K562 (cell line): ENCODE measurements around the gene CCDC116. TPM values are rescaled to one million over a fixed set of nuclear protein-coding genes. Genes with fewer than 3 reads are reported as not detected.

Source experiments
- ATAC-seq: fragments of 200-7000 bp; cut with Tn5 transposase; 3 replicates; pipeline ENCODE4 v1.9.1; 2020; ENCODE audit warnings: moderate library complexity
- BruUV-seq: library from RNA; stranded (reverse); fragments of 400-500 nt; replicated peaks from 2 replicates; lab custom pipeline; 2021; lab: Mats Ljungman, UMichigan
- CTCF ChIA-PET: fragments of 300-600 bp; formaldehyde crosslinking; extraction: SDS; loops from one replicate; lab custom pipeline; 2021; ENCODE audit warnings: low intra/inter-chr PET ratio; lab: Yijun Ruan, JAX
- POLR2A ChIA-PET: fragments of 300-600, 350-650 bp; sonication (Branson Sonifier 250); formaldehyde crosslinking; extraction: SDS; loops from one replicate; lab custom pipeline; 2021; ENCODE audit warnings: antibody characterized with exemption, inconsistent platforms; lab: Yijun Ruan, JAX
- DNase-seq, 4 experiments: peaks; one replicate each; pipeline versions ENCODE4 v3.0.0 to v3.0.0-alpha.2; 2011 to 2018; ENCODE audit warnings: low spot score in 3 of 4, mixed read lengths in 3 of 4; ENCODE audit errors: extremely low read depth in 1 of 4
- FAIRE-seq: peaks from 2 replicates; lab custom pipeline; 2011; peaks lifted over from hg19 to GRCh38; lab: Jason Lieb, UNC
- H2AFZ ChIP-seq: 2 replicates; pipeline ENCODE4 v1.6.0; 2011; ENCODE audit warnings: low read depth, low read length, control low read depth, inconsistent platforms
- H3K27ac ChIP-seq: fragments of 200-600 bp; 3 replicates; pipeline ENCODE4 v1.8.0; 2011; ENCODE audit warnings: low read depth, mild to moderate bottlenecking, control low read depth, inconsistent platforms, low read length, moderate library complexity, mixed read lengths; ENCODE audit errors: extremely low read depth
- H3K27me3 ChIP-seq, 2 experiments: fragments of 300-600 bp in 1 of 2; 2 replicates in 1 of 2; 3 replicates in 1 of 2; pipeline versions ENCODE4 v1.6.0 to v1.8.0; 2011; ENCODE audit warnings: inconsistent platforms in 2 of 2, low read length in 2 of 2, mild to moderate bottlenecking in 1 of 2, mixed read lengths in 1 of 2, moderate library complexity in 1 of 2; ENCODE audit not compliant: control insufficient read depth in 2 of 2, insufficient read depth in 2 of 2
- H3K36me3 ChIP-seq: fragments of 300-600 bp; 3 replicates; pipeline ENCODE4 v1.8.0; 2011; ENCODE audit warnings: mild to moderate bottlenecking, low read length, inconsistent platforms; ENCODE audit not compliant: control insufficient read depth, insufficient read depth
- H3K4me1 ChIP-seq, 2 experiments: fragments of 200-600 bp in 1 of 2; replicated peaks in 1 of 2; 2 replicates in 1 of 2; 3 replicates in 1 of 2; pipeline versions ENCODE4 v1.5.1 to v1.8.0; 2011; ENCODE audit warnings: inconsistent platforms in 2 of 2, low read length in 2 of 2, mild to moderate bottlenecking in 1 of 2, mixed read lengths in 1 of 2, moderate library complexity in 1 of 2; ENCODE audit not compliant: control insufficient read depth in 2 of 2, insufficient read depth in 2 of 2
- H3K4me2 ChIP-seq: 2 replicates; pipeline ENCODE4 v1.6.1; 2011; ENCODE audit warnings: low read length, control low read depth, inconsistent platforms, mixed read lengths; ENCODE audit not compliant: insufficient read depth
- H3K4me3 ChIP-seq: fragments of 200-600 bp; sonication (generic), shearing (Covaris generic); 2 replicates; pipeline ENCODE4 v1.5.1; 2016; ENCODE audit warnings: control low read depth, inconsistent platforms
- H3K79me2 ChIP-seq: fragments of 200-600 bp; 3 replicates; pipeline ENCODE4 v1.8.0; 2011; ENCODE audit warnings: low read length, inconsistent platforms; ENCODE audit not compliant: control insufficient read depth, insufficient read depth
- H3K9ac ChIP-seq, 2 experiments: 2 replicates each; pipeline versions ENCODE4 v1.6.0 to v1.6.1; 2011; ENCODE audit warnings: low read depth in 2 of 2, low read length in 2 of 2, control low read depth in 1 of 2, inconsistent platforms in 1 of 2, mild to moderate bottlenecking in 1 of 2, mixed read lengths in 1 of 2; ENCODE audit not compliant: insufficient read depth in 1 of 2
- H3K9me1 ChIP-seq: one replicate; pipeline ENCODE4 v1.6.0; 2011; ENCODE audit warnings: inconsistent platforms, mild to moderate bottlenecking, low read length, moderate library complexity; ENCODE audit not compliant: control insufficient read depth, insufficient read depth
- H3K9me3 ChIP-seq: replicated peaks from 2 replicates; pipeline ENCODE4 v1.5.1; 2011; ENCODE audit warnings: low read depth, low read length, inconsistent platforms; ENCODE audit not compliant: control insufficient read depth, insufficient read depth
- H4K20me1 ChIP-seq: replicated peaks from 2 replicates; pipeline ENCODE4 v1.6.1; 2011; ENCODE audit warnings: low read length, inconsistent platforms, mixed read lengths; ENCODE audit not compliant: control insufficient read depth, insufficient read depth
- COPS2 ChIP-seq: fragments of 450-650 bp; conservative IDR thresholded peaks from 2 replicates; pipeline ENCODE4 v1.6.1; 2016; ENCODE audit warnings: mild to moderate bottlenecking, moderate library complexity
- FOXO4 ChIP-seq: fragments of 450-650 bp; formaldehyde crosslinking; IDR thresholded peaks from 2 replicates; pipeline ENCODE4 v1.4.0; 2020; ENCODE audit warnings: mild to moderate bottlenecking, moderate library complexity
- NFE2 ChIP-seq: IDR thresholded peaks from 2 replicates; pipeline ENCODE4 v1.6.1; 2014; ENCODE audit warnings: antibody characterized with exemption, low read depth
- POLR2A ChIP-seq: fragments of 450-650 bp; conservative IDR thresholded peaks from 2 replicates; pipeline ENCODE4 v1.6.1; 2016
- RB1 ChIP-seq: fragments of 450-650 bp; IDR thresholded peaks from 2 replicates; pipeline ENCODE4 v1.6.1; 2017; ENCODE audit warnings: low read depth, mild to moderate bottlenecking
- THAP12 ChIP-seq: fragments of 250-450 bp; sonication (Bioruptor Pico); IDR thresholded peaks from 2 replicates; pipeline ENCODE4 v1.9.0; 2021; ENCODE audit warnings: mild to moderate bottlenecking, inconsistent platforms
- ZBTB26 ChIP-seq: fragments of 450-650 bp; formaldehyde crosslinking; IDR thresholded peaks from 2 replicates; pipeline ENCODE4 v1.4.0; 2022; ENCODE audit warnings: missing genetic modification characterization
- ZNF212 ChIP-seq: fragments of 450-650 bp; formaldehyde crosslinking; IDR thresholded peaks from 2 replicates; pipeline ENCODE4 v1.4.0; 2020; ENCODE audit warnings: mild to moderate bottlenecking
- ZNF584 ChIP-seq: fragments of 200-800 bp; sonication (Bioruptor generic); IDR thresholded peaks from 2 replicates; pipeline ENCODE4 v1.6.1; 2016; ENCODE audit warnings: low read depth, mild to moderate bottlenecking, missing genetic modification characterization, missing compliant biosample characterization
- ZNF609 ChIP-seq: sonication (generic); formaldehyde crosslinking; IDR thresholded peaks from 2 replicates; pipeline ENCODE4 v1.8.1; 2023; ENCODE audit warnings: missing genetic modification reagents, mild to moderate bottlenecking, borderline replicate concordance
- ZNF668 ChIP-seq: fragments of 250-450 bp; sonication (Bioruptor Pico); IDR thresholded peaks from 2 replicates; pipeline ENCODE4 v1.8.0; 2022; ENCODE audit warnings: mild to moderate bottlenecking, inconsistent platforms
- whole genome bisulfite sequencing: fragments of 100-300 bp; shearing (Covaris generic); methylation state at CpG from one replicate; pipeline ENCODE4 v1.1.6; 2016; ENCODE audit warnings: low coverage, mixed read lengths; ENCODE audit not compliant: insufficient coverage; ENCODE audit errors: missing lambda C conversion rate; 5-methylcytosine and 5-hydroxymethylcytosine counted together
- in situ Hi-C: fragments of 300-500 bp; cut with MboI; formaldehyde crosslinking; loops from 4 replicates; pipeline ENCODE4 v1.15.0; 2018; ENCODE audit warnings: inconsistent platforms, mixed read lengths
- intact Hi-C: fragments of 100-400 bp; cut with micrococcal nuclease; formaldehyde crosslinking; loops from 2 replicates; pipeline ENCODE4 v1.14.2; 2022
- polyA plus RNA-seq, 8 experiments: library from polyadenylated mRNA; depleted of rRNA in 4 of 8; stranded (reverse) in 5 of 8; unstranded in 3 of 8; fragments of >200 nt; fragmentation: Nextera tagmentation in 2 of 8; fragmentation: Illumina TruSeq in 1 of 8; extraction: Ambion mirVana in 2 of 8; extraction: Trizol in 1 of 8; gene quantifications; 2 replicates each; pipeline versions ENCODE4 v1.2.1 to v1.2.3, GENCODE V29; 2011 to 2014; ENCODE audit warnings: inconsistent platforms in 1 of 8, missing spikeins in 1 of 8
- total RNA-seq, 7 experiments: library from RNA; depleted of rRNA in 6 of 7; stranded (reverse); fragments of >200 nt in 6 of 7; fragmentation: Illumina TruSeq in 2 of 7; extraction: Trizol in 2 of 7; gene quantifications; 2 replicates each; pipeline versions ENCODE4 v1.2.1 to v1.2.3, GENCODE V29; 2011 to 2021; ENCODE audit warnings: low replicate concordance in 1 of 7

Gene CCDC116
- total and polyA plus RNA-seq, 9 of the 15 experiments (the other 6 are each of a cell fraction or from before 2014, with no cell fraction given), result 1.6 to 11.3 (median 4.7) TPM

GRCh38 chr22:21677606-21678443 is 45.3 kb downstream of the CCDC116 start:
- in situ Hi-C loops, result no loop called here
- peak; percentile 11 for ATAC-seq
- H3K4me3 ChIP-seq, result no peak overlapping the region
- no peak overlapping the region for H2AFZ ChIP-seq
- ChIA-PET CTCF (no interaction called here), POLR2A (interaction anchor here (0.6 to 6.7 kb wide), 13 partner anchors 9 to 289 kb away, joined by 3 to 52 read pairs (median 4); partner anchors contain the start of genes PPIL2 and YDJC)
- DNase-seq, result peak in 1 of 4 experiments; percentile 56
- H3K27ac ChIP-seq, result no peak overlapping the region
- H4K20me1 ChIP-seq, result peaks cover 23% of the 10 kb centered on the region
- no peaks in the 10 kb centered on the region for H3K27me3 ChIP-seq
- peaks cover 8% of the 10 kb centered on the region for H3K9me1 ChIP-seq
- BruUV-seq, result no TSS peak
- H3K9ac ChIP-seq, result peak overlapping the region in 1 of 2 experiments; percentile 74; a peak in 2 of 4 replicates
- H3K79me2 ChIP-seq, result no peaks in the 10 kb centered on the region
- 84% methylated on average over 13 of the region's 15 CpGs for WGBS
- no peaks in the 10 kb centered on the region for H3K9me3 ChIP-seq
- peaks cover 0 to 29% of the 10 kb centered on the region in 2 experiments; a peak in 2 of 5 replicates for H3K4me1 ChIP-seq
- peaks cover 70% of the 10 kb centered on the region for H3K36me3 ChIP-seq
- no peak for FAIRE-seq
- intact Hi-C loops, result no loop called here
- H3K4me2 ChIP-seq, result no peak overlapping the region
- TF ChIP-seq THAP12 (CRISPR knock-in tag) (peak; percentile 58; the same call in 1 of the 2 replicates), NFE2 (no peak), ZNF212 (CRISPR knock-in tag) (no peak), COPS2 (no peak), ZNF584 (CRISPR knock-in tag) (no peak), ZBTB26 (peak; percentile 73; the same call in 1 of the 2 replicates), POLR2A (peak; percentile 68), ZNF668 (CRISPR knock-in tag) (0 out of 2 replicates have a peak, but pooled peaks have one; percentile 56), FOXO4 (CRISPR knock-in tag) (peak; percentile 50; the same call in 1 of the 2 replicates), ZNF609 (CRISPR knock-in tag) (no peak), RB1 (no peak)
